ENCODE measurements around the gene RABGAP1L.
"Not testable (repeated sequence)": the region's sequence is repeated elsewhere in the genome, so short reads cannot be mapped to it uniquely, and the experiment has no call there.

RABGAP1L gene

DNA sequence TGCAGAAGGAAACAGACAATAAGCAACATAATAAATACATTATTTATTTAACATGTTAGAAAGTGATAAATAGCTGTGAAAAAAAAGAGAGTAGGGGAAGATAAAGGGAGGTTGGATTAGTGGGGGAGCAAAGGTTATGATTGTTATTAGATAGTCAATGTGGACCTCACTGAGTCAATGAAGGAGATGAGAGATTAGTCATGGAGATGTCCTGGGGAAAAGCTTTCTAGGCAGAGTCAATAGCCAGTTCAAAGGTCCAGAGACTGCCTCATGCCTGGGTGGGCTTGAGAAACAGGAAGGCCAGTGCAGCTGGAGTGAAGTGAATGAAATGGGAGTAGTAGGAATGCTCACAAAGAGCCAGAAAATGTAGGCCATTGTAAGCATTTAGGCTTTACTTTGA is 653.3 kb downstream of the RABGAP1L start:
- no peak for DNase-seq (ENCODE audit: low read depth, low spot score)

DNA sequence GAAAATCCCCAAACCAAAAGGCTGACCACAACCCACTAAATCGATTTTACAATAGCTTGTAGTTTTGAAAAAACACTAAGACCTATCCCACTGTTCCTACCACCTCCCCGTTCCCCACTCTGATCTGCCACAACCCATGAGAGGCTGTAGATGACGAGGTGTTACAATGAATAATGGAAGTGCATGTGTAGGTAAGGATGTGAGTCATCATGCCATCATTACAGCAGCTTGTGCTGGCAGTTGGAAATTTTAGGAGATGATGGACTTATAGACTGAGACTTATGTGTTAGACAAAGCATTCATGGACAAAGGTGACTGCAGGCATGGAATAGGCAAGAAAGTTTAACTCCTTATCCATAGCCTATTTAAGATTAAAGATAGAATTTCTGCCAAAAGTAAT is 655.7 kb downstream of the RABGAP1L start:
- Histone ChIP-seq H3K4me1 (ENCODE audit: insufficient read depth, insufficient read length) (no peaks in the 10 kb centered on the region), H3K9me3 (ENCODE audit: insufficient read depth, low read length) (no peaks in the 10 kb centered on the region), H3K9ac (ENCODE audit: insufficient read length, low read depth) (no peak overlapping the region), H3K4me3 (ENCODE audit: insufficient read length, low read depth) (no peak overlapping the region), H3K27me3 (ENCODE audit: insufficient read depth, insufficient read length) (no peaks in the 10 kb centered on the region), H3K36me3 (ENCODE audit: insufficient read depth, insufficient read length, low read length) (no peaks in the 10 kb centered on the region)
- no peak for DNase-seq (ENCODE audit: low read depth, low spot score)
- TF ChIP-seq ZNF274 (IDR thresholded peaks at IDR 0.05; ENCODE audit: low read depth, low read length) (no peak), YY1 (IDR thresholded peaks at IDR 0.05; ENCODE audit: insufficient read depth, insufficient read length) (no peak), SUZ12 (IDR thresholded peaks at IDR 0.05; ENCODE audit: extremely low read depth, insufficient read depth, insufficient read length) (no peak)

More for the DNA sequence above, 653.3 kb downstream of the RABGAP1L start:
- no peak overlapping the region for H3K4me3 ChIP-seq (ENCODE audit: insufficient read length, low read depth)
- H3K27me3 ChIP-seq (ENCODE audit: insufficient read depth, insufficient read length): no peaks in the 10 kb centered on the region
- no peaks in the 10 kb centered on the region for H3K9me3 ChIP-seq (ENCODE audit: insufficient read depth, low read length)
- no peaks in the 10 kb centered on the region for H3K36me3 ChIP-seq (ENCODE audit: insufficient read depth, insufficient read length, low read length)
- H3K4me1 ChIP-seq (ENCODE audit: insufficient read depth, insufficient read length): no peaks in the 10 kb centered on the region
- H3K9ac ChIP-seq (ENCODE audit: insufficient read length, low read depth): no peak overlapping the region
- TF ChIP-seq ZNF274 (IDR thresholded peaks at IDR 0.05; ENCODE audit: low read depth, low read length) (no peak), YY1 (IDR thresholded peaks at IDR 0.05; ENCODE audit: insufficient read depth, insufficient read length) (no peak), SUZ12 (IDR thresholded peaks at IDR 0.05; ENCODE audit: extremely low read depth, insufficient read depth, insufficient read length) (no peak)

DNA sequence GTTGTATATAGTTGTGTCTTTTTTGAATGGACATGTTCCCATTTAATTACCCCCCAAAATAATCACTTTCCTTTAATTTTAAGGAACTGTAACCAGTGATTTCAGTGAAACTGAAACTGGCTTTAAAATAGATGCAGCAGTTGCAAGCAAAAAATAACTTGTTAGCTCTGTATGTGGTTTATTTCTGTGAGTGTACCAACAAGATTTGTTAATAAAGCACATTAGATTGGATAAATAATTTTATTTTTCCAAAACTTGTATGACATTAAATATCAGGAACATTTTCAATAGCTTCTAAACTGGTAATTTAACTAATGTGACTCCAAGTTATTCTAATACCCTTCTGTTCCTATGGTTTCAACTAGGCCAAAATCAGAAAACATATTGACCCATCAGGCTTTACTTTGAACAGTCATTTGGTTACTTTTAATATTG is 656.2 kb downstream of the RABGAP1L start:
- Histone ChIP-seq H3K4me3 (ENCODE audit: insufficient read length, low read depth) (no peak overlapping the region), H3K9me3 (ENCODE audit: insufficient read depth, low read length) (no peaks in the 10 kb centered on the region), H3K36me3 (ENCODE audit: insufficient read depth, insufficient read length, low read length) (no peaks in the 10 kb centered on the region), H3K9ac (ENCODE audit: insufficient read length, low read depth) (no peak overlapping the region), H3K27me3 (ENCODE audit: insufficient read depth, insufficient read length) (no peaks in the 10 kb centered on the region), H3K4me1 (ENCODE audit: insufficient read depth, insufficient read length) (no peaks in the 10 kb centered on the region)
- TF ChIP-seq SUZ12 (IDR thresholded peaks at IDR 0.05; ENCODE audit: extremely low read depth, insufficient read depth, insufficient read length) (no peak), ZNF274 (IDR thresholded peaks at IDR 0.05; ENCODE audit: low read depth, low read length) (no peak), YY1 (IDR thresholded peaks at IDR 0.05; ENCODE audit: insufficient read depth, insufficient read length) (no peak)
- DNase-seq (ENCODE audit: low read depth, low spot score): no peak

DNA sequence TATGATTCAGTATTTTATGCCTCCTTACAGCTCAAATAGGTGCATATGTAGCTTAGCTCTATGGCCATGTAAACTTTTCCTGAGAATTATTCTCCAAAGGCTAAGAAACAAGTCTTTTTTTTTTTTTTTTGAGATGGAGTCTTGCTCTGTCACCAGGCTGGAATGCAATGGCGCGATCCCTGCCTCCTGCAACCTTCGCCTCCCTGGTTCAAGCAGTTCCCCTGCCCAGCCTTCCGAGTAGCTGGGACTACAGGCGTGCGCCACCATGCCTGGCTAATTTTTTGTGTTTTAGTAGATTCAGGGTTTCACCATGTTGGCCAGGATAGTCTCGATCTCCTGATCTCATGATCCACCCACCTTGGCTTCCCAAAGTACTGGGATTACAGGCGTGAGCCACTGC is 657.3 kb downstream of the RABGAP1L start:
- H3K9me3 ChIP-seq (ENCODE audit: insufficient read depth, low read length); H3K9ac ChIP-seq (ENCODE audit: insufficient read length, low read depth); H3K36me3 ChIP-seq (ENCODE audit: insufficient read depth, insufficient read length, low read length); H3K4me3 ChIP-seq (ENCODE audit: insufficient read length, low read depth); H3K4me1 ChIP-seq (ENCODE audit: insufficient read depth, insufficient read length); H3K27me3 ChIP-seq (ENCODE audit: insufficient read depth, insufficient read length); DNase-seq (ENCODE audit: low read depth, low spot score): not testable (repeated sequence)

GRCh38 chr1:174818014-174818616 is 658.8 kb downstream of the RABGAP1L start:
- no peaks in the 10 kb centered on the region for H3K27me3 ChIP-seq (ENCODE audit: insufficient read depth, insufficient read length)
- TF ChIP-seq SUZ12 (IDR thresholded peaks at IDR 0.05; ENCODE audit: extremely low read depth, insufficient read depth, insufficient read length): no peak
- TF ChIP-seq ZNF274 (IDR thresholded peaks at IDR 0.05; ENCODE audit: low read depth, low read length): no peak
- TF ChIP-seq YY1 (IDR thresholded peaks at IDR 0.05; ENCODE audit: insufficient read depth, insufficient read length): no peak
- DNase-seq (ENCODE audit: low read depth, low spot score): no peak
- no peaks in the 10 kb centered on the region for H3K9me3 ChIP-seq (ENCODE audit: insufficient read depth, low read length)
- H3K36me3 ChIP-seq (ENCODE audit: insufficient read depth, insufficient read length, low read length): no peaks in the 10 kb centered on the region
- H3K4me1 ChIP-seq (ENCODE audit: insufficient read depth, insufficient read length): no peaks in the 10 kb centered on the region
- no peak overlapping the region for H3K9ac ChIP-seq (ENCODE audit: insufficient read length, low read depth)
- no peak overlapping the region for H3K4me3 ChIP-seq (ENCODE audit: insufficient read length, low read depth)

DNA sequence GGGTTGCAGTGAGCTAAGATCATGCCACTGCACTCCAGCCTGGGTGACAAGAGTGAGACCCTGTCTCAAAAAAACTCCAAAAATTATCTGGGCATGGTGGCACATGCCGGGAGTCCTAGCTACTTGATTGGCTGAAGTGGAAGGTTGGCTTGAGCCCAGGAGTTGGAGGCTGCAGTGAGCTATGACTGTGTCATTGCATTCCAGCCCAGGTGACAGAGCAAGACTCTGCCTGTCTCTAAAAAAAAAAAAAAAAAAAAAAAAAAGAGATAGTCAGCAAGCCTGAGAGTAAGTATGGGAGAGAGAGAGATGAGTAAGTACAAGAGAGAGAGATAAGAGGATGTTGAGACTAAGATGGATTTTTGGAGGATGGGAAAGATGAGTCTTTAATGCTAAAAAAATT is 659.6 kb downstream of the RABGAP1L start:
- no peak for DNase-seq (ENCODE audit: low read depth, low spot score)
- Histone ChIP-seq H3K9me3 (ENCODE audit: insufficient read depth, low read length) (no peaks in the 10 kb centered on the region), H3K36me3 (ENCODE audit: insufficient read depth, insufficient read length, low read length) (no peaks in the 10 kb centered on the region), H3K4me1 (ENCODE audit: insufficient read depth, insufficient read length) (no peaks in the 10 kb centered on the region), H3K27me3 (ENCODE audit: insufficient read depth, insufficient read length) (no peaks in the 10 kb centered on the region), H3K9ac (ENCODE audit: insufficient read length, low read depth) (no peak overlapping the region), H3K4me3 (ENCODE audit: insufficient read length, low read depth) (no peak overlapping the region)
- TF ChIP-seq YY1 (IDR thresholded peaks at IDR 0.05; ENCODE audit: insufficient read depth, insufficient read length) (no peak), ZNF274 (IDR thresholded peaks at IDR 0.05; ENCODE audit: low read depth, low read length) (no peak), SUZ12 (IDR thresholded peaks at IDR 0.05; ENCODE audit: extremely low read depth, insufficient read depth, insufficient read length) (no peak)

- TF ChIP-seq ZNF274 (IDR thresholded peaks at IDR 0.05; ENCODE audit: low read depth, low read length) (no peak), YY1 (IDR thresholded peaks at IDR 0.05; ENCODE audit: insufficient read depth, insufficient read length) (no peak), SUZ12 (IDR thresholded peaks at IDR 0.05; ENCODE audit: extremely low read depth, insufficient read depth, insufficient read length) (no peak)
- Histone ChIP-seq H3K36me3 (ENCODE audit: insufficient read depth, insufficient read length, low read length) (no peaks in the 10 kb centered on the region), H3K9me3 (ENCODE audit: insufficient read depth, low read length) (no peaks in the 10 kb centered on the region), H3K4me3 (ENCODE audit: insufficient read length, low read depth) (no peak overlapping the region), H3K9ac (ENCODE audit: insufficient read length, low read depth) (no peak overlapping the region), H3K4me1 (ENCODE audit: insufficient read depth, insufficient read length) (no peaks in the 10 kb centered on the region), H3K27me3 (ENCODE audit: insufficient read depth, insufficient read length) (no peaks in the 10 kb centered on the region)
- no peak for DNase-seq (ENCODE audit: low read depth, low spot score)
Measured at GRCh38 chr1:174819596-174819995, 660.3 kb downstream of the RABGAP1L start.

All from NT2/D1 (cell line).